HL-60/S4 treated with retinoic acid at 250 ng/mL for 4 days and 3 days (cell line): ENCODE measurements around the gene APOO.

Experiments used
- in situ Hi-C: fragments of 300-500 bp; cut with MboI; formaldehyde crosslinking; loops from 2 replicates; pipeline ENCODE4 v1.7.0; 2022; ENCODE audit warnings: low sequenced_read_pairs

The APOO gene

DNA sequence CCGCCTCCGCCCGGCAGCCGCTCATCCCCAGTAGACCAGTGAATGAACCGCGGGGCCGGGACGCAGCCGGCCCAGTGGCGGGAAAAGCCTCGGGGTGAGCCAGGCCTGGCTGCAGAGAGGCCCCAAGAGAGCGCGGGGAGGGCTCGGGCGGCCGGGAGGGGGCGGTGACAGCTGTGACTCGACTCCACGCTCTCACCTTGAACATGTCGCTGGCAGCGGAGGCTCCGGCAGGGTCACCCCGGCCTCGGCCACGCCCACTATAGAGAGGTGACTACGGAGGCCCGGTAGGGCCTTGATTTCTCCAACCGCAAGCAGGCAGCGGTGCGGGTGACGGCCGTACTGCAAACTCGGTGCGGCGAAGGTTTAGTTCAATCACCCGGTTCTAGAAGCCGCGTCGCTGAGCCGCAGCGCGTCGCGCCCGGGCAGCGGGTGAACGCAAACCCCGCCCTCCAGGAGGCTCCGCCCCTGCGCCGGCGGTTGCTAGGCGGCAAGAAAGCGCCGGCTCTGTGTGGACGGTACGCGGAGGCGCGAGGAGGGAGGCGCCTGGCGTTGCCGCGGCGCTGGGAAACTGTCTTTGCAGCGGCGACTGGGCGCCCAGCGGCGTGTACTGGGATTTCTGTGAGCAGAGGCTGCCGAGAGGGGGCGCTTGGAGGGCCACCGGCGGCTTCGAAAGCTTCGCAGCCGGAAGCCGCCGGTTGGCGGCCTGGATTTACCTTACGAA lies at the start of gene APOO, which contains the start of gene CXorf58:
APOO (minus strand) TSS at position 441 of the 721 bp plus-strand sequence; CDS start at position 205, 236 bp downstream.
CXorf58 (plus strand) TSS at position 509 of the 721 bp plus-strand sequence. CDS start 2,297 bp downstream, outside the sequence.
- in situ Hi-C loops: no loop called here

- in situ Hi-C loops: no loop called here
Observed at GRCh38 chrX:23954396-23954795, 46.7 kb upstream of the APOO start.

GRCh38 chrX:23953908-23954269 lies 46.2 kb upstream of the APOO start:
- in situ Hi-C loops: no loop called here

GRCh38 chrX:23952984-23953907 lies 45.5 kb upstream of the APOO start:
- in situ Hi-C loops: no loop called here

GRCh38 chrX:23952391-23952790 lies 44.7 kb upstream of the APOO start:
- in situ Hi-C loops: no loop called here

GRCh38 chrX:23945206-23945605 lies 37.5 kb upstream of the APOO start:
- in situ Hi-C loops: no loop called here

DNA sequence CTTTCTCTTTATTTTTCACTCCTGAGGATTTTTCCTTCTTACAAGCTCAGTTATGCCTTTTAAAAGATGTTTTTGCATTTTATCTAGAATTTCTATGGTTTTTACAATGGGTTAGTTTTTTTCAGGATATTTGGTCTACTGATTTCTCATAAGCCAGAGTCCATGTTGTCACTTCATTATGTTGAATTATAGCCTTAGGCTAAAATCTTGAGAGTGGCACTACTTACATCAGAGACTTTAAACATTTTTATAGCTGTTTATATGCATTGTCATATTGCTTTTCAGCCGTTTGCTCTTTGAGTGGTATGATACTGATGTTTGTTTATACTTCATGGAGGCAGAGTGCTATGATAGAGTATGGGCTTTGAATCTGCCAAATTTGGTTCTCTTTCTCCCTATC lies 36.5 kb upstream of the APOO start:
- in situ Hi-C loops: no loop called here

- in situ Hi-C loops: no loop called here
Observed at GRCh38 chrX:23939203-23939602, 31.5 kb upstream of the APOO start.

- in situ Hi-C loops: no loop called here
Observed at GRCh38 chrX:23938690-23939089, 31.0 kb upstream of the APOO start.

GRCh38 chrX:23937100-23937499 lies 29.4 kb upstream of the APOO start:
- in situ Hi-C loops: no loop called here

DNA sequence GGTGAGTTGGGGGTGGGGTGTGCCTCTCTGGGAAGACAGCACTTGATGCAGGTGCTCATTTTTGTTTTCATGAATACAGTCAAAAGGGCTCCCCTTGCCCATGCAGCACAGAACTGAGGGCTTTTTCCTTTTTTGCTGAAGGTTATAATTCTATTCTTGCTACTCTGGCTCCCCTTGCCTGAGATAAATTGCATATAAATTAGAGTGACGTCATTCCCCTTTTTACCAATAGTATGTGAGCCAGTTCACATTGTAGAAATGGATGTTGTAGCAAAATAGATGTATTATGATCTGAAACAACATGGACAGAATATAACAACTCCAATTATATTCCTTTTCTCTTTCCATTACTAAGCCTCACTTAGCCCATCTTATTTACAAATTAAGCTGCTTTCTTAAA lies 28.4 kb upstream of the APOO start:
- in situ Hi-C loops: no loop called here

DNA sequence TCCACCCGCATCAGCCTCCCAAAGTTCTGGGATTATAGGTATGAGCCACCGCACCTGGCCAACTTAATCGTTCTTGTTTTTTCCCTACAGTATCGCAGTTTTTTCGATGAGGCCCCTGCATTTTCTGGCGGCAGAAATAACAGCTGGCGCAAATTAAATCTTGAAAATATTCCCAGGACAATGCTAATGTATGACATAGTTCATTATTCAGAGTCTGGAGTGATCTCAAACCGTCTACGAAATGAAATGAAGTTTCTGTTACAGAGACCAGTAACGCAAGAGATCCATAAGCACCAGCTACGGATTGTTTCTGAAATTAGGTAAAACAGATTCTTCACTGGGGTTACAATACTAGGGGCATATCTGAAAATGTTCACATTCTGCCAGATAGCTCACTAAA lies 27.4 kb upstream of the APOO start:
- in situ Hi-C loops: no loop called here

DNA sequence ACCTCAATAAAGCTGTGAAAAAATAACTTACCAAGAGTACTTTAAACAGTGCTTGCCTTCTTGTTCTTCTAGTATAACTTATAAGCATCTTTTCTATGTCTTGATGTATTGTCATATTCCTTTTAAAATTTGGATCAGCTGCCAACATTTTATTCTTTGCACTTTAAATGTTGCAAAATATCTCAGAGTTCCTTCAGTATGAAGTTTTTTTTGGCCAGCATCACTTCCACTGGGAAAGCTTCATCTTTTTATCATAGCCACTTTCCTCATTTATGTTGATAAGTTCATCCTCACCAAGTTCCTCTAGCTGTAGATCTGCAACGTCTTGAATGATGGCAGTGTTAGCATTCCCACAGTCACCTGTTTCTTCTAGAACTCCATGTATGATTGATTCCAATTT lies 24.3 kb upstream of the APOO start:
- in situ Hi-C loops: no loop called here

GRCh38 chrX:23930894-23931604 lies 23.3 kb upstream of the APOO start:
- in situ Hi-C loops: no loop called here

- in situ Hi-C loops: no loop called here
Observed at GRCh38 chrX:23926015-23926414, 18.3 kb upstream of the APOO start.

DNA sequence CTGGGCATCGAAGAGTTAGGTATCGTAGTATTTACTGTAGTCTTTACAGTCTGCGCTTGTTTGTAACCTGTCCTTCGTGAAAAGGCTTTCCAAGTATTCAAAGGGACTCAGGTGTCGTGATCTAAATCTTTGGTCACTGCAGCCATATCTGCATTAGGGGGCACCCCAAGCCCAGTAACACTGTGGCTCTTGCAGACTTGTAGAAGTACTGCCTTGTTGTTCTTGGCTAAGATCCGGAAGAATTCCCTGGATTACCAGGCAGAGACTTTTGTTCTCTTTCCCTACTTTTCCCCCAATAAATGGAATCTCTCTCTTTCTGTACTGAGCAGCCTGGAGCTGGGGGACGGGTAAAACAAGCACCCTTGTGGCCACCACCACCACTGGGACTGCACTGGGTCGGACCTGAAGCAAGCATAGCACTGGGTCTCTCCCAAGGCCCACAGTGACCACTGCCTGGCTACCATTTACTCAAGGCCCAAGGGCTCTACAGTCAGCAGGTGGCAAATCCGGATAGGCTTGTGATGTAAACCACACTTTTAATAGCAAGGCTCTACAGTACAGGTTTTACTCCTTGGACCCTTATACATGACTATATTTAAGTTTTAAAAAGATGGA lies 12.1 kb upstream of the APOO start:
- in situ Hi-C loops: no loop called here

DNA sequence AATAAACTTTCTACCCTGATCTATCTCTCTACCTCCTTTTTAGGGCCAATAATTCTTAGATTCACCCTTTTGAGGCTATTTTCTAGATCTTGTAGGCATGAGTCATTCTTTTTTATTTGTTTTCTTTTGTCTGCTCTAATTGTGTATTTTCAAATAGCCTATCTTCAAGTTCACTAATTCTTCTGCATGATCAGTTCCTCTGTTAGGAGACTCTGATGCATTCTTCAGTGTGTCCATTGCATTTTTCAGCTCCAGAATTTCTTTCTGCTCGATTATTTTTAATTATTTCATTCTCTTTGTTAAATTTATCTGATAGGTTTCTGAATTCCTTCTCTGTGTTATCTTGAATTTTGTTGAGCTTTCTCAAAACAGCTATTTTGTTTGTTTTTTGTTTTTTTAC lies 11.4 kb upstream of the APOO start:
- in situ Hi-C loops: no loop called here

DNA sequence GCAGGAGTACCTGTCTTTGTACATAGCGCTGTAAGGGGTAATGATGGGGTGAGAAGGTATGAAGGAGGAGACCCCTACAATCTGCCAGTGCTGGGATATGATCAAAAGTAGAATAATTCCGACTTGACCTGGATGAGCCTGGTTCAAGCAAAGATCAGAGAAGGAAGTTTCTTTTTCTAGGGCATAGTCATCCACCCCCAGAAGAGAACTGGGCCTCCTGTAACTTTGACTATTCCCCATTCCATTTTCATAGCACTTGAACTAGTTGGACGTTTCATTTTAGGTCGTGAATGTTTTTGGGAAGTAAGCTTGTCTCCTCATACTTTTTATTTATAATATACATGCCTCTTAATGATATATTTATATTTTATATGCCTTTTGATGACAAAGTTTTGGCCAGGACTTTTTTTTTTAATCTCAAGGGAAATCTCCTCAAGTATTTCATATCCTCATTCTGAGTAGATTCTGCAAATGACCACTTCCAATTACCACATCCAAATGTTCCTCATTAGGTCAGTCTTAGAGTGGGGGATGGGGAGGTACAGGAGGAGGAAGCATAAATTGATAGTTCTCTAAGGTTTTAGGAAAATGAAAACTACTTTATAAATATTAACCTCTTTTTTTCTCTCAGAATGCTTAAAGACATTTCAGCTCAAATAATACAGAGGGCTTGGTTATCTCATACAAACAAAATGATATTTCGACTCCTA lies 3.5 kb upstream of the APOO start:
- in situ Hi-C loops: no loop called here

DNA sequence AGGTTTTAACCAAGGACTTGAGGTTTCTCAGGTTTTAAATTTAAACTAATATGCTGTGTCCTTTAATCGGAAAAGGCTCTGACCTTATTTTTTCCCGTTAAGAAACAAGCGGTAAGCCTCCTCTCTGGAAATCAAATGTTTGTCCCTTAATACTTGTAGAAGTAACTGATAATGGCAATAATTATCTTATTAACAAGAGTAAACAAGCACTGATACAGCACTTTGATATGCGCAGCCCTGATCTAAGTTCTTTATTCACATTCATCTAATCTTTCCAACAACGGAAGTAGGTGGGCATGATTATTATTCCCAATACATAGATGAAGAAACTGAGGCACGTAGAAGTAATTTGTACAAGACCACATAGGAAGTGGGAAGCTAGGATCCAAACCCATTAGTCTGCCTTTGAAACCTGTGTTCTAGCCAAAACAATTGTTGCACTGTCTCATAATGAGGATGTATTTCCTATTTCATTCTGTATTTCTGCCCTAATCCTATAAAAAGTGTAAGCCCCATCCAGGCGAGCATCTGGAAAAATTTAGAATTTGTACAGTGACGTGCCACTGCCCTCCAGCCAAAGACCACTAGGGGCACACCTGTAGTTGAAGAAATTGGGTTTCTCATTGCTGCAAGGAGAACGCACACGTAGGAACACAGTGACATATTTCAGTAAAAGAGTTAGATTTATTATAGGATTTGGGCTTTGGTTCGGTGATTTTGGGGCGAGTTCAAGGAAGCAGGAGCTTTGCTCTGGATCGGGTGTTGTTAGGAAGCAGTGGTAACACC lies 674 bp upstream of the APOO start:
- in situ Hi-C loops: no loop called here

- in situ Hi-C loops: no loop called here
Observed at GRCh38 chrX:23907111-23907497, 634 bp downstream of the APOO start.
